HG03280 (cell line): Measurements from ENCODE around the gene STAT5B.
"Not testable (repeated sequence)": the region's sequence is repeated elsewhere in the genome, so short reads cannot be mapped to it uniquely, and the experiment has no call there.

Experiments
- ATAC-seq: cut with Tn5 transposase; IDR thresholded peaks from one replicate; pipeline ENCODE4 v1.9.1; 2021; ENCODE audit warnings: mild to moderate bottlenecking, moderate library complexity; ENCODE audit not compliant: unreplicated experiment

STAT5B gene

DNA sequence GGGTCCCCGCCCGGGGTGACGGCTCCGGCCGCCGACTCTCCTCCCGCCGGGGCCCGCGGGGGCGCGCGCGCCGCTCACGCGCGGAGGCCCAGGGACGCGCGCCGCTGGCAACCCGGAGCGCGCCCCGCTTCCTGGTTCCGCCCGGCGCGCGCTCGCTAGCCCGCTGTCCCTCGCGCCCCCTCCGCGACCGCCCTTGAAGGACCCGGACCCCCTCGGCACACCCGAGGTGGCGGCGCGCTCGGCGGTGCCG is at the start of gene STAT5B:
TSS of gene STAT5B (minus strand) at position 33 of the 250 bp plus-strand sequence. CDS start 44,264 bp downstream, outside the sequence.
- ATAC-seq: peak; percentile 65

- no peak for ATAC-seq
Observed at GRCh38 chr17:42325026-42325425, 48.8 kb upstream of the STAT5B start.

- no peak for ATAC-seq
Observed at GRCh38 chr17:42323268-42323773, 47.1 kb upstream of the STAT5B start.

DNA sequence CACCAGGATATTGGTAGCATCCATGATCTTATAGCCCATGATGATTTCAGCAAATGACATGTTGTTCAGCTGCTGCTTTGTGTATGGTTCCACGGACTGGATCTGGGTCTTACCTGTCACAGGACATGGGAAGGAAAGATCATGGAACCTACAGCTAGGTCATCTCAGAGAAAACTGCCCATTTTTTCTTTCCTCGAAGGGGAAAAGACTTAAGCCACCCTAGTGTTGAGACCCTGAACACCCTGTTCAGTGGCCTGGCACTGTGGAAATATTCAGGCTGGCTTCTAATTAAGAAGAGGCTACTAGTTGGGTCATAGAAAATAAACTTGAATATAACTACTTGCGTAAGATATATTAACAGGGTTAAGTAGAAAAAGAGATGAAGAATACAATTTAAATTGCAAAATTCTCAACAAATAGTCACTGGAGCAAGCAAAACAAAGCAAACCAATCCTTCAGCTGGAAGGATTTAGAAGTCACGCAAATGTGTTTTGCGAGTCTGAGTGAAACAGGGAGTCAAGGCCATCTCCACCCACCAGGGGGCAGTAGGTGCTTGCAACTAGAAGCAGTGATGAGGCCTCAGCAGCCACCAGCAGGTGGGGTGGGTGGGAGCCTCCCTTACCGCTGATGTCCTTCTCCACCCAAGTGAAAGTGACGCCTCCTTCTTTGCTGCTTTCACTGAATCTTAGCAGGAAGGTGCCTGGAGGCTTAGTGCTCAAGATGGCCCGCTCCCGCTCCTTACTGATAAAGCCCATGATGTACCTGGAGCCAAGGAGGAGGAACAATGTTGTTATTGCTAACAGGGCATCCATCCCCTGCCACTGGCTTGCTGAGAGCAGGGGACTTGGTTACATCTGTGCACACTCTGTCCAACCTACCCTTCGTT is 46.4 kb upstream of the STAT5B start:
- peak; percentile 60 for ATAC-seq

GRCh38 chr17:42321555-42321954 is 45.4 kb upstream of the STAT5B start:
- no peak for ATAC-seq

GRCh38 chr17:42317967-42318366 is 41.8 kb upstream of the STAT5B start:
- not testable (repeated sequence) for ATAC-seq

DNA sequence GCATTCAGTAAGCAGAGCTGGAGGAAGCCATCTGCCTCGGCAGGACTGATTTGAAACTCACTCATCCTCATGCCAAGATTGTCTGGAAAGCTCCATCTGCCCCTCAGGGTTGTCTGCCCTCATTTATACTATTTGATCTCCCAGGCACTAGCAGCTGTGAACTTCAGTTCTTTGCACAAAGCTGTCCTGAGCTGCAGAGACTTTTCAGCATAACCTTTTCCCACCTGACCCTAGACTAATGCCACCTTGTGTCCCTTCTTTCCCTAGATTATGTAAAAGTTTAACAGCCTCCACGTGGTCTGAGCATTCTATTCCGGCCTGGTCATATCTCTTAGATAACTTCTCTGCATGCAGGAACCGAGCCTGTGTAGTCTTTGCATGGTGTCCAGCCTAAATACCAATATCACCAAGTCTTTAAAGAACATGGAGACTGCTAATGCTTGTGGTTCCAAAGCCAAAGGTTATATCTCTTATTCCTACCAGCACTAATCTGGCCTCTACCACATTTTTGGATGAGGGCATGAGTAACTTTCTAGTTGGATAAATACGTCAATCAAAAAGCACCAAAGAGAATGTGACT is 41.2 kb upstream of the STAT5B start:
- ATAC-seq: no peak

DNA sequence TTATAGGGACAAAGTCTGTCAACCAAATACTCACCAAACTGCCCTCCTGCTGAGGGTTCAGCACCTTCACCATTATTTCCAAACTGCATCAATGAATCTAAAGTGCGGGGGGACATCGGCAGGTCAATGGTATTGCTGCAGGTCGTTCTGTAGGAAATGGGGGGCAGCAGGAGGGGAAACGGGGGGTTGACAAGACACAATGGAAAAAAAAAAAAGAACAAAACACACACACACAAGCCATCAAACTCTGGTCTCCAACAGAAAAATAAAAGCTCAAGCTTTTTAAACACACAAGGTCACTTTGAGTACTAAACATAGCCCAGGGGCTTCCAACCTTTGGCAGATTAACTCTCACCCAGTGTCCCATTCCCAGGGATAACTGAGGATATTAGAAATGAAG is 40.6 kb upstream of the STAT5B start:
- ATAC-seq: no peak

DNA sequence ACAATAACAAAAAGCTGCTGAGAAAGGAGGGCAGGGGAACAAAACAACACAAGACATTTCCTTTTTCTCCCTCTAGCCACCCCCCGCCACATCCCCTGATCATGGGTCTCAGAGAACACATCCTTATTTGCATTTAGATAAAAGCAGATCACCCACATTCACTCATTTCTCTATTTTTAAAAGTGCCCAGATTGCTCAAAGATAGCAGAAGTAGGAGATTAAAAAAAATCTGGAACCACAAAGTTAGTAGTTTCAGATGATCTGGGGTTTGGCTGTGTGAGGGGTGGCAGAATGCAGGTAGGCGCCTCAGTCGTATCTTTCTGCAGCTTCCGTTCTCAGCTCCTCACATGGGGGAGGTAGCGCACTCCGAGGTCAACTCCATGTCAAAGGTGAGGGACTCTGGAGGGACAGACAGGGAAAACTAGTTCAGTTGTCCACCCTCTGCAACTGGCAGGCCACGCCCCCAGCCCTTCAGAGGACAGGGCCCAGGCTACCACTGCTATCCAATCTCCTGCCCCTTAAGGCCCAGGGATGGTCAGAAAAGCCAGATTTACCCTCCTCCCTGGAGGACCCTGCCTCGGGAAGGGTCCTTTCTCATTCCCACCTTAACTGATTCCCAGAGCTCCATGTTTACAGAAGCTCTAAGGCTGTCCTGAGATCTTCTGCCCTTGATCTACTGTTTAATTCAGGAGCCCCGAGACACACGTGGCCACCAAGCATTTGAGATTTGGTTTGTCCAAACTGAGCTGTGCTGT is 39.4 kb upstream of the STAT5B start:
- no peak for ATAC-seq

GRCh38 chr17:42313773-42314566 is 37.8 kb upstream of the STAT5B start:
- ATAC-seq: no peak

- no peak for ATAC-seq
Observed at GRCh38 chr17:42313389-42313772, 37.2 kb upstream of the STAT5B start.

- ATAC-seq: no peak
Observed at GRCh38 chr17:42312285-42313130, 36.3 kb upstream of the STAT5B start.

- no peak for ATAC-seq
Observed at GRCh38 chr17:42312035-42312284, 35.8 kb upstream of the STAT5B start.

- no peak for ATAC-seq
Observed at GRCh38 chr17:42311240-42312034, 35.2 kb upstream of the STAT5B start.

DNA sequence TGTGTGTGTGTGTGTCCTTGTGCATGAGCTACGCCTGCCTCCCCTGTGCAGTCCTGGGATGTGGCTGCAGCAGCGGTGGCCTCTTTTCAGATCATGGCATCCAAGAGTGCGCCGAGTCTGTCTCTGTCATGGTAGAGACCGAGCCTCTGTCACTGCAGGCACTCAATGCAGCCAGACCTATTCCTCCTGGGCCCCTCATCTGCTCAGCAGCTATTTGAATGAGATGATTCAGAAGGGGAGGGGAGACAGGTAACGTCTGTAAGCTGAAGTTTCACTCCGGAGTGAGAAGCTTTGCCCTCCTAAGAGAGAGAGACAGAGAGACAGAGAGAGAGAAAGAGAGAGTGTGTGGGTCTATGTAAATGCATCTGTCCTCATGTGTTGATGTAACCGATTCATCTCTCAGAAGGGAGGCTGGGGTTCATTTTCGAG is 34.6 kb upstream of the STAT5B start:
- ATAC-seq: no peak

DNA sequence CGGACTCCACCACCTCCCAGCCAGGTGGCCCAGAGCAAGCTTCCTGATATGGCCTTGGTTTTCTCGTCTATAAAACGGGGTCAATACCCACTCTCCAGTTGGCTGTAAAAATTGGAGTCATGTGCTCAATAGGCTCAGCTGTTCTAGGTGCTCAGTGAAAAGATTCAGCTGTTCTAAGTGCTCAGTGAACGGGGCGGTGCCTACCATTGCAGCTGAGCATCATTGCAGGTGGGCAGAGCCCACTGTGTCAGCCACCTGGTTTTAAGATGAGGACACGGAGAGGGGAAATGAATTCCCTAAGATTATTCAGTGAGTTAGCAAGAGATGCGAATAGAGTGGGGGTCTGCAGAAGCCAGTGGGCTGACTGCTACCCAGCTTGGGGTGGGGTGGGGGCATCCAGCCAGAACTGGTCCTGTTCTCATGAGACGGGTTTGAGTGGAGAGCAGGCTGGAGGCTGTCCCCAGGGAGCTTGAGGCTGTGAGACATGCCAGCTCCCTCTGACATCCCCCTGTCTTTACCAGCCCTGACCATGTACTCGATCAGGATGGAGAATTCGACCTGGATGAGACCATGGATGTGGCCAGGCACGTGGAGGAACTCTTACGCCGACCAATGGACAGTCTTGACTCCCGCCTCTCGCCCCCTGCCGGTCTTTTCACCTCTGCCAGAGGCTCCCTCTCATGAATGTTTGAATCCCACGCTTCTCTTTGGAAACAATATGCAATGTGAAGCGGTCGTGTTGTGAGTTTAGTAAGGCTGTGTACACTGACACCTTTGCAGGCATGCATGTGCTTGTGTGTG is 34.0 kb upstream of the STAT5B start:
- ATAC-seq: no peak

DNA sequence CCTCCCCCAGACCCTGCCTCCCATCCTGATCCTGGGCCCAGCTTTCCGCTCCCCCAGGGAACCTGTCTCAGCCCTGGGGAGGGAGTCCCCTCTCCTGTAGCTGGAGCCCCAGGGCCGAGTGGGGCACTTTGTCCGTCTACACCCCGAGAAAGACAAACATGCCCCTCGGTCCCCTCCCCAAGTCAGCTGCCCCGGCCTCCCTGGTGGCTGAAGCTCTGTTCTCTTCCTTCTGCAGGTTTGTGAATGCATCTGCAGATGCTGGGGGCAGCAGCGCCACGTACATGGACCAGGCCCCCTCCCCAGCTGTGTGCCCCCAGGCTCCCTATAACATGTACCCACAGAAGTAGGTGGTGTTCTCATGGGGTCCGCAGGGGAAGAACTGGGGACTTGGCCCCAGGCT is 33.0 kb upstream of the STAT5B start:
- ATAC-seq: no peak

DNA sequence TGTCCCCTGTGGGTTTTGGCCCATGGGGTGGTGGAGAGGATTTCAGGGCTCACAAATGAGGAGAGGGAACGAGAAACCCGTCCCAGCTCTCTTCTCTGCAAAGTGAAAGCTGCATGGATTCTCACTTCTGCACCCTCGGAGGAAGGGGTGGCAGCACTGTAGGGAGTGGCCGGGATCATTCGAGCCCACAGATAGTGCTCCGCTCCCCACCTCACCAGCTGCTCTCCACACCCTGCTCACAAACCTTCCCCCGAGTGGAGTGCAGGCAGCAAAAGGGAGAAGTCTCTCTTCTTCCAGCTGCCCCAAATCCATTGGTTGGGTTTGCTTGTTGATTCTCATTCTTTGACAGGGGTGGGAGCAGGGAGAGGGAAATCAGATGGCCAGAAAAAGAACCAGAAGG is 32.3 kb upstream of the STAT5B start:
- ATAC-seq: no peak
